DND-41 (cell line): ENCODE results near the gene SLC12A7.

Experiments used
- EZH2 ChIP-seq: IDR thresholded peaks from 3 replicates; pipeline ENCODE4 v1.6.1; 2012; ENCODE audit warnings: borderline replicate concordance, low read depth, mild to moderate bottlenecking, moderate library complexity, low read length, inconsistent platforms; ENCODE audit not compliant: severe bottlenecking
- TF ChIP-seq, protein P1 (sequence below): IDR thresholded peaks from 2 replicates; pipeline ENCODE4 v1.5.1; 2012; ENCODE audit warnings: borderline replicate concordance, low read length, moderate library complexity, mild to moderate bottlenecking; ENCODE audit not compliant: poor library complexity, severe bottlenecking; ENCODE audit errors: extremely low read depth

GRCh38 chr5:1029945-1030625 is 81.8 kb downstream of the SLC12A7 start:
- TF ChIP-seq, protein P1, sequence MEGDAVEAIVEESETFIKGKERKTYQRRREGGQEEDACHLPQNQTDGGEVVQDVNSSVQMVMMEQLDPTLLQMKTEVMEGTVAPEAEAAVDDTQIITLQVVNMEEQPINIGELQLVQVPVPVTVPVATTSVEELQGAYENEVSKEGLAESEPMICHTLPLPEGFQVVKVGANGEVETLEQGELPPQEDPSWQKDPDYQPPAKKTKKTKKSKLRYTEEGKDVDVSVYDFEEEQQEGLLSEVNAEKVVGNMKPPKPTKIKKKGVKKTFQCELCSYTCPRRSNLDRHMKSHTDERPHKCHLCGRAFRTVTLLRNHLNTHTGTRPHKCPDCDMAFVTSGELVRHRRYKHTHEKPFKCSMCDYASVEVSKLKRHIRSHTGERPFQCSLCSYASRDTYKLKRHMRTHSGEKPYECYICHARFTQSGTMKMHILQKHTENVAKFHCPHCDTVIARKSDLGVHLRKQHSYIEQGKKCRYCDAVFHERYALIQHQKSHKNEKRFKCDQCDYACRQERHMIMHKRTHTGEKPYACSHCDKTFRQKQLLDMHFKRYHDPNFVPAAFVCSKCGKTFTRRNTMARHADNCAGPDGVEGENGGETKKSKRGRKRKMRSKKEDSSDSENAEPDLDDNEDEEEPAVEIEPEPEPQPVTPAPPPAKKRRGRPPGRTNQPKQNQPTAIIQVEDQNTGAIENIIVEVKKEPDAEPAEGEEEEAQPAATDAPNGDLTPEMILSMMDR, result no peak
- no peak for TF ChIP-seq EZH2
